GM12864 (cell line): ENCODE data around the gene CTSG.
"Not testable (repeated sequence)": the region's sequence is repeated elsewhere in the genome, so short reads cannot be mapped to it uniquely, and the experiment has no call there.

Experiments used
- DNase-seq: peaks from one replicate; pipeline ENCODE4 v3.0.0-alpha.2; 2011; ENCODE audit warnings: low read depth
- H3K4me3 ChIP-seq: 2 replicates; pipeline ENCODE4 v1.5.1; 2011; ENCODE audit warnings: mild to moderate bottlenecking, low read depth, low read length, control low read depth
- CTCF ChIP-seq: IDR thresholded peaks from 2 replicates; pipeline ENCODE4 v1.5.1; 2011; ENCODE audit warnings: low read depth, mild to moderate bottlenecking, moderate library complexity, low read length, control low read depth, inconsistent platforms; ENCODE audit errors: missing control alignments

The CTSG gene

GRCh38 chr14:24542346-24542936 is 33.6 kb downstream of the CTSG start:
- H3K4me3 ChIP-seq = no peak overlapping the region
- TF ChIP-seq CTCF = no peak
- no peak for DNase-seq

GRCh38 chr14:24535737-24536136 is 40.3 kb downstream of the CTSG start:
- no peak overlapping the region for H3K4me3 ChIP-seq
- TF ChIP-seq CTCF = no peak
- DNase-seq = no peak

- H3K4me3 ChIP-seq = no peak overlapping the region
- no peak for TF ChIP-seq CTCF
- no peak for DNase-seq
Observed at GRCh38 chr14:24534286-24534685, 41.8 kb downstream of the CTSG start.

- not testable (repeated sequence) for H3K4me3 ChIP-seq, DNase-seq
Observed at GRCh38 chr14:24525877-24526620, 50.0 kb downstream of the CTSG start.
